SK-N-SH treated with all-trans-retinoic acid at 6 μM for 48 hours (cell line): ENCODE results near the gene JMY.

Source experiments
- OSR1 ChIP-seq: fragments of 250-450 bp; sonication (Bioruptor Pico); IDR thresholded peaks from 2 replicates; pipeline ENCODE4 v1.8.0; 2022; ENCODE audit warnings: moderate library complexity, mild to moderate bottlenecking, inconsistent platforms
- PATZ1 ChIP-seq: fragments of 250-450 bp; sonication (Bioruptor Pico); IDR thresholded peaks from 2 replicates; pipeline ENCODE4 v1.8.0; 2020; ENCODE audit warnings: mild to moderate bottlenecking, moderate library complexity, borderline replicate concordance
- RARB ChIP-seq: fragments of 250-450 bp; sonication (Bioruptor Pico); IDR thresholded peaks from 2 replicates; pipeline ENCODE4 v1.8.0; 2021; ENCODE audit warnings: mild to moderate bottlenecking, moderate library complexity
- SNAI2 ChIP-seq: fragments of 250-450 bp; sonication (Bioruptor Pico); IDR thresholded peaks from 2 replicates; pipeline ENCODE4 v1.5.0; 2020; ENCODE audit warnings: mild to moderate bottlenecking, moderate library complexity
- ZFP3 ChIP-seq: fragments of 250-450 bp; sonication (Bioruptor Pico); IDR thresholded peaks from 2 replicates; pipeline ENCODE4 v1.5.0; 2020; ENCODE audit warnings: mild to moderate bottlenecking, moderate library complexity
- ZNF565 ChIP-seq: fragments of 450-650 bp; formaldehyde crosslinking; conservative IDR thresholded peaks from 2 replicates; pipeline ENCODE4 v1.5.0; 2020; ENCODE audit warnings: low read depth, mild to moderate bottlenecking, moderate library complexity

GRCh38 chr5:79186455-79186854 is 49.5 kb upstream of the JMY start:
- TF ChIP-seq ZNF565 (CRISPR knock-in tag), result no peak
- peak; percentile 67; the same call in 1 of the 2 replicates for TF ChIP-seq ZFP3 (CRISPR knock-in tag)
- TF ChIP-seq PATZ1, result no peak
- TF ChIP-seq RARB (CRISPR knock-in tag), result no peak
- no peak for TF ChIP-seq OSR1
- peak; percentile 75; the same call in 1 of the 2 replicates for TF ChIP-seq SNAI2 (CRISPR knock-in tag)
